ENCODE data around the gene NFKBIE.
"Not testable (repeated sequence)": the region's sequence is repeated elsewhere in the genome, so short reads cannot be mapped to it uniquely, and the experiment has no call there.

Gene NFKBIE

GRCh38 chr6:44245391-44245911 is 19.9 kb downstream of the NFKBIE start:
- DNase-seq (ENCODE audit: low spot score), result no peak

- no peak for DNase-seq (ENCODE audit: low spot score)
Measured at GRCh38 chr6:44243345-44243744, 22.0 kb downstream of the NFKBIE start.

GRCh38 chr6:44238687-44239350 is 26.5 kb downstream of the NFKBIE start:
- DNase-seq (ENCODE audit: low spot score), result no peak

GRCh38 chr6:44237813-44238433 is 27.4 kb downstream of the NFKBIE start:
- peak; percentile 91 for DNase-seq (ENCODE audit: low spot score)

- DNase-seq (ENCODE audit: low spot score), result peak; percentile 93
Measured at GRCh38 chr6:44237021-44237812, 28.1 kb downstream of the NFKBIE start.

- no peak for DNase-seq (ENCODE audit: low spot score)
Measured at GRCh38 chr6:44235891-44236516, 29.3 kb downstream of the NFKBIE start.

GRCh38 chr6:44235269-44235668 is 30.1 kb downstream of the NFKBIE start:
- no peak for DNase-seq (ENCODE audit: low spot score)

GRCh38 chr6:44234101-44235025 is 31.0 kb downstream of the NFKBIE start:
- DNase-seq (ENCODE audit: low spot score), result peak; percentile 90

- DNase-seq (ENCODE audit: low spot score), result no peak
Measured at GRCh38 chr6:44233567-44234100, 31.7 kb downstream of the NFKBIE start.

GRCh38 chr6:44232676-44233566 is 32.4 kb downstream of the NFKBIE start:
- DNase-seq (ENCODE audit: low spot score), result no peak

- not testable (repeated sequence) for DNase-seq (ENCODE audit: low spot score)
Measured at GRCh38 chr6:44231426-44231825, 33.9 kb downstream of the NFKBIE start.

- DNase-seq (ENCODE audit: low spot score), result no peak
Measured at GRCh38 chr6:44230034-44230675, 35.2 kb downstream of the NFKBIE start.

GRCh38 chr6:44229376-44230033 is 35.8 kb downstream of the NFKBIE start:
- DNase-seq (ENCODE audit: low spot score), result no peak

- peak; percentile 64 for DNase-seq (ENCODE audit: low spot score)
Measured at GRCh38 chr6:44228836-44229235, 36.5 kb downstream of the NFKBIE start.

GRCh38 chr6:44228433-44228832 is 36.9 kb downstream of the NFKBIE start:
- DNase-seq (ENCODE audit: low spot score), result no peak

GRCh38 chr6:44228031-44228430 is 37.3 kb downstream of the NFKBIE start:
- DNase-seq (ENCODE audit: low spot score), result no peak

GRCh38 chr6:44227148-44227793 is 38.1 kb downstream of the NFKBIE start:
- DNase-seq (ENCODE audit: low spot score), result no peak

All from GM03348 (cell line).